Activated T-cell treated with anti-CD3 and anti-CD28 coated beads, Interleukin-2, amount 50 U/mL, for 48 hours (primary cell): ENCODE results near the gene CACNA2D4.

Experiments used
- DNase-seq, 2 experiments: peaks; one replicate each; pipeline ENCODE4 v3.0.0-alpha.2; 2020

Gene CACNA2D4

GRCh38 chr12:1869145-1869544 is 49.3 kb downstream of the CACNA2D4 start:
- peak in 1 of 2 experiments; percentile 4 for DNase-seq

- peak in 1 of 2 experiments; percentile 5 for DNase-seq
Observed at GRCh38 chr12:1865284-1865866, 53.1 kb downstream of the CACNA2D4 start.

GRCh38 chr12:1864867-1865266 is 53.6 kb downstream of the CACNA2D4 start:
- DNase-seq, result peak in 1 of 2 experiments; percentile 9

- peak in 1 of 2 experiments; percentile 5 for DNase-seq
Observed at GRCh38 chr12:1864456-1864855, 54.0 kb downstream of the CACNA2D4 start.

- DNase-seq, result no peak
Observed at GRCh38 chr12:1863823-1864222, 54.6 kb downstream of the CACNA2D4 start.

GRCh38 chr12:1862973-1863372 is 55.5 kb downstream of the CACNA2D4 start:
- DNase-seq, result no peak

GRCh38 chr12:1859643-1860042 is 58.8 kb downstream of the CACNA2D4 start:
- DNase-seq, result no peak

GRCh38 chr12:1858456-1858855 is 60.0 kb downstream of the CACNA2D4 start:
- no peak for DNase-seq

- no peak for DNase-seq
Observed at GRCh38 chr12:1857821-1858220, 60.6 kb downstream of the CACNA2D4 start.

- DNase-seq, result no peak
Observed at GRCh38 chr12:1857086-1857485, 61.4 kb downstream of the CACNA2D4 start.

- DNase-seq, result no peak
Observed at GRCh38 chr12:1855241-1855640, 63.2 kb downstream of the CACNA2D4 start.

GRCh38 chr12:1853716-1854115 is 64.7 kb downstream of the CACNA2D4 start:
- no peak for DNase-seq

GRCh38 chr12:1852076-1852475 is 66.4 kb downstream of the CACNA2D4 start:
- no peak for DNase-seq

- DNase-seq, result no peak
Observed at GRCh38 chr12:1851151-1851701, 67.2 kb downstream of the CACNA2D4 start.

- no peak for DNase-seq
Observed at GRCh38 chr12:1848745-1849144, 69.7 kb downstream of the CACNA2D4 start.

- DNase-seq, result no peak
Observed at GRCh38 chr12:1848146-1848545, 70.3 kb downstream of the CACNA2D4 start.

GRCh38 chr12:1847411-1847810 is 71.0 kb downstream of the CACNA2D4 start:
- DNase-seq, result no peak

- DNase-seq, result no peak
Observed at GRCh38 chr12:1846421-1847405, 71.7 kb downstream of the CACNA2D4 start.

GRCh38 chr12:1845886-1846285 is 72.6 kb downstream of the CACNA2D4 start:
- DNase-seq, result no peak

- DNase-seq, result no peak
Observed at GRCh38 chr12:1845427-1845826, 73.0 kb downstream of the CACNA2D4 start.

- no peak for DNase-seq
Observed at GRCh38 chr12:1844661-1845409, 73.6 kb downstream of the CACNA2D4 start.

GRCh38 chr12:1844223-1844622 is 74.2 kb downstream of the CACNA2D4 start:
- DNase-seq, result no peak

GRCh38 chr12:1843641-1844005 is 74.8 kb downstream of the CACNA2D4 start:
- no peak for DNase-seq
